Gastrocnemius medialis (tissue), 4 donors: ENCODE measurements around the gene PARD6A.

Experiments used
- CTCF ChIP-seq, 5 experiments: fragments of 450-650 bp in 3 of 5; fragments of 200-600 bp in 2 of 5; sonication (generic) in 2 of 5; IDR thresholded peaks in 4 of 5; conservative IDR thresholded peaks in 1 of 5; 1 replicate in 4 of 5; 2 replicates in 1 of 5; pipeline ENCODE4 v1.5.1; 2016 to 2019; ENCODE audit warnings: antibody characterized with exemption in 5 of 5, mild to moderate bottlenecking in 3 of 5, moderate library complexity in 3 of 5
- POLR2A ChIP-seq, 2 donors: fragments of 450-650 bp; IDR thresholded peaks; one replicate each; pipeline ENCODE4 v1.6.1; 2017; ENCODE audit warnings: antibody characterized with exemption in 2 of 2, mild to moderate bottlenecking in 2 of 2, moderate library complexity in 2 of 2

DNA sequence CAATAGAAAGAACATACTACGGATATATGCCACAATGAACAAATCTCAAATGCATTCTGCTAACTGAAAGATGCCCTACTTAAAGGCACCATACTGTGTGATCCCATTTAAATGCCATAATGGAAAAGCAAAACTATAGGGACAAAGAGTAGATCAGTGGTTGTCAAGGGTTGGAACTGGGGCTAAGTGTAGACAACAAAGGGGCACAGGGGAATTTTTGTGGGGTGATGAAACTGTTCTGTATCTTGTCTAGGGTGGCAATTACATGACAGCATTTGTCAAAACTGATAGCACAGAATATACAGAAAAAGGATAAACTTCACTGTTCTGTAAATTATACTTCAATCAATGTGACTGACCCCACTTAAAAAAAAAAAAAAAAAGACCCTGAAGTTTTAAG is 40.7 kb downstream of the PARD6A start:
- TF ChIP-seq CTCF (IDR thresholded peaks at IDR 0.05 in 4 of 5, conservative IDR thresholded peaks at IDR 0.05 in 1 of 5) = no peak
- no peak for TF ChIP-seq POLR2A (IDR thresholded peaks at IDR 0.05)
